SK-N-SH treated with all-trans-retinoic acid at 6 μM for 48 hours (cell line): Measurements from ENCODE around the gene NME7.

ENCODE experiments used
- ARNTL ChIP-seq: fragments of 450-650 bp; formaldehyde crosslinking; IDR thresholded peaks from 2 replicates; pipeline ENCODE4 v1.5.0; 2020; ENCODE audit warnings: low read depth, mild to moderate bottlenecking, moderate library complexity, borderline replicate concordance
- BACH2 ChIP-seq: fragments of 250-450 bp; sonication (Bioruptor Pico); IDR thresholded peaks from 2 replicates; pipeline ENCODE4 v1.9.0; 2021; ENCODE audit warnings: mild to moderate bottlenecking, borderline replicate concordance
- CSDC2 ChIP-seq: fragments of 250-450 bp; sonication (Bioruptor Pico); IDR thresholded peaks from 2 replicates; pipeline ENCODE4 v1.5.0; 2020; ENCODE audit warnings: mild to moderate bottlenecking, moderate library complexity
- PPARA ChIP-seq: fragments of 250-450 bp; sonication (Bioruptor Pico); IDR thresholded peaks from 2 replicates; pipeline ENCODE4 v1.5.0; 2020; ENCODE audit warnings: mild to moderate bottlenecking, borderline replicate concordance
- RARB ChIP-seq: fragments of 250-450 bp; sonication (Bioruptor Pico); IDR thresholded peaks from 2 replicates; pipeline ENCODE4 v1.8.0; 2021; ENCODE audit warnings: mild to moderate bottlenecking, moderate library complexity
- SNAI2 ChIP-seq: fragments of 250-450 bp; sonication (Bioruptor Pico); IDR thresholded peaks from 2 replicates; pipeline ENCODE4 v1.5.0; 2020; ENCODE audit warnings: mild to moderate bottlenecking, moderate library complexity
- TOX ChIP-seq: fragments of 250-450 bp; sonication (Bioruptor Pico); IDR thresholded peaks from 2 replicates; pipeline ENCODE4 v1.8.0; 2021; ENCODE audit warnings: mild to moderate bottlenecking, moderate library complexity, borderline replicate concordance
- ZFP30 ChIP-seq: fragments of 450-650 bp; formaldehyde crosslinking; IDR thresholded peaks from 2 replicates; pipeline ENCODE4 v1.5.0; 2022; ENCODE audit warnings: mild to moderate bottlenecking, moderate library complexity
- ZNF70 ChIP-seq: fragments of 450-650 bp; formaldehyde crosslinking; IDR thresholded peaks from 2 replicates; pipeline ENCODE4 v1.5.0; 2020; ENCODE audit warnings: mild to moderate bottlenecking, moderate library complexity
- ZNF8 ChIP-seq: fragments of 450-650 bp; formaldehyde crosslinking; IDR thresholded peaks from 2 replicates; pipeline ENCODE4 v1.5.0; 2020; ENCODE audit warnings: mild to moderate bottlenecking, moderate library complexity
- TF ChIP-seq, protein P1 (sequence below): fragments of 250-450 bp; sonication (Bioruptor Pico); IDR thresholded peaks from 2 replicates; pipeline ENCODE4 v1.8.0; 2020; ENCODE audit warnings: mild to moderate bottlenecking, moderate library complexity, borderline replicate concordance
- TF ChIP-seq, protein P2 (sequence below): fragments of 250-450 bp; sonication (Bioruptor Pico); IDR thresholded peaks from 2 replicates; pipeline ENCODE4 v1.5.1; 2020; ENCODE audit warnings: low read depth, mild to moderate bottlenecking, moderate library complexity

DNA sequence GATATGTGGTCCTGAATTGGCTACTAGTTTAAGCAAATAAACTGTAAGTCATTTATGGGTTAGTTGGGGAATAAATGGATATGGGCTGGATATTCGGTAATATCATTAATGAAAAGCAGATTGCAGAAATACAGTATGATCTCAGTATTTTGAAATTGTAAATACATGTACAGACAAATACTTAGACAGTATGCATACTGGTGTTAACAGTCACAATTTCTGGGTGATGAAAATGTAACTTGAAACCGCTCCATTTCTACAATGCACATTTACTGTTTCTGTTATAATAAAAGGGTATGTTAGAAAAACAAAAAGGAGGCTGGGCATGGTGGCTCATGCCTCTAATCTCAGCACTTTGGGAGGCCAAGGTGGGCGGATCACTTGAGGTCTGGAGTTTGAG is 28.4 kb upstream of the NME7 start:
- TF ChIP-seq TOX (no peak), RARB (no peak), ZFP30 (no peak), BACH2 (CRISPR knock-in tag) (no peak), CSDC2 (CRISPR knock-in tag) (no peak), ZNF70 (CRISPR knock-in tag) (no peak), ARNTL (no peak), SNAI2 (CRISPR knock-in tag) (no peak), PPARA (CRISPR knock-in tag) (no peak), ZNF8 (CRISPR knock-in tag) (no peak)
- TF ChIP-seq, protein P1, sequence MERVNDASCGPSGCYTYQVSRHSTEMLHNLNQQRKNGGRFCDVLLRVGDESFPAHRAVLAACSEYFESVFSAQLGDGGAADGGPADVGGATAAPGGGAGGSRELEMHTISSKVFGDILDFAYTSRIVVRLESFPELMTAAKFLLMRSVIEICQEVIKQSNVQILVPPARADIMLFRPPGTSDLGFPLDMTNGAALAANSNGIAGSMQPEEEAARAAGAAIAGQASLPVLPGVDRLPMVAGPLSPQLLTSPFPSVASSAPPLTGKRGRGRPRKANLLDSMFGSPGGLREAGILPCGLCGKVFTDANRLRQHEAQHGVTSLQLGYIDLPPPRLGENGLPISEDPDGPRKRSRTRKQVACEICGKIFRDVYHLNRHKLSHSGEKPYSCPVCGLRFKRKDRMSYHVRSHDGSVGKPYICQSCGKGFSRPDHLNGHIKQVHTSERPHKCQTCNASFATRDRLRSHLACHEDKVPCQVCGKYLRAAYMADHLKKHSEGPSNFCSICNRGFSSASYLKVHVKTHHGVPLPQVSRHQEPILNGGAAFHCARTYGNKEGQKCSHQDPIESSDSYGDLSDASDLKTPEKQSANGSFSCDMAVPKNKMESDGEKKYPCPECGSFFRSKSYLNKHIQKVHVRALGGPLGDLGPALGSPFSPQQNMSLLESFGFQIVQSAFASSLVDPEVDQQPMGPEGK (CRISPR knock-in tag), result no peak
- TF ChIP-seq, protein P2, sequence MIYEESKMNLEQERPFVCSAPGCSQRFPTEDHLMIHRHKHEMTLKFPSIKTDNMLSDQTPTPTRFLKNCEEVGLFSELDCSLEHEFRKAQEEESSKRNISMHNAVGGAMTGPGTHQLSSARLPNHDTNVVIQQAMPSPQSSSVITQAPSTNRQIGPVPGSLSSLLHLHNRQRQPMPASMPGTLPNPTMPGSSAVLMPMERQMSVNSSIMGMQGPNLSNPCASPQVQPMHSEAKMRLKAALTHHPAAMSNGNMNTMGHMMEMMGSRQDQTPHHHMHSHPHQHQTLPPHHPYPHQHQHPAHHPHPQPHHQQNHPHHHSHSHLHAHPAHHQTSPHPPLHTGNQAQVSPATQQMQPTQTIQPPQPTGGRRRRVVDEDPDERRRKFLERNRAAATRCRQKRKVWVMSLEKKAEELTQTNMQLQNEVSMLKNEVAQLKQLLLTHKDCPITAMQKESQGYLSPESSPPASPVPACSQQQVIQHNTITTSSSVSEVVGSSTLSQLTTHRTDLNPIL (CRISPR knock-in tag), result no peak
